HG03457 (cell line): ENCODE data around the gene MMEL1.
A peak's percentile ranks its signal among the peaks of the same experiment; 100 is the strongest.

ENCODE experiments used
- ATAC-seq: cut with Tn5 transposase; IDR thresholded peaks from one replicate; pipeline ENCODE4 v1.9.1; 2021; ENCODE audit warnings: moderate number of reproducible peaks; ENCODE audit not compliant: unreplicated experiment

MMEL1 gene

GRCh38 chr1:2545754-2546514 is 86.9 kb downstream of the MMEL1 start:
- peak; percentile 27 for ATAC-seq

GRCh38 chr1:2544875-2545640 is 87.8 kb downstream of the MMEL1 start:
- ATAC-seq: no peak

GRCh38 chr1:2544093-2544874 is 88.5 kb downstream of the MMEL1 start:
- ATAC-seq: no peak

DNA sequence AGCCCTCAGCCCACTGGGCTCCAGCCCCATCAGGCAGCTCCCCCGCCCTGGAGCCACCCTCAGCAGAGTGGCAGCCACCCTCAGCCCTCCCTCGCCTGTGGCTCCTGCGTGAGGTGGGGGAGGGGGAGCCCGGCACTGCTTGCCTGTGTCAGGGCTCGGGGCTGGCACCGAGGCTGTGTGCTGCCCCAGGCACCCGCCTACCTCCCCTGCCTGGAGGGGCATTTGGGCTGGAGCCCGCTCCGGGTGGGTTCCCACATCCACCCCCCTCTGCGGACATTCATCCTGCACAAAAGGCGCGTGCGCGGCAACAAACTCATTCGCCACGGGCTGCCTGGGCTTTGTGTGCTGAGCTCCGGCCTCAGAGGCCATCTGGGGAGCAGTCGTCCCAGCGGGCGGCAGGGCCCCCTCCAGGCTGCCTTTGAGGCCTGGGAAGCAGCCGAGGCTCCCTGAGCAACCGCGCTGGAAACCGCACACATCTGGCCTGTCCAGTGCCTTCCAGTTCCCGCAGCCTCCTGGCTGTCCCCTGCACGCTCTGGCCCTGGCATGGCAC is 89.2 kb downstream of the MMEL1 start:
- no peak for ATAC-seq

DNA sequence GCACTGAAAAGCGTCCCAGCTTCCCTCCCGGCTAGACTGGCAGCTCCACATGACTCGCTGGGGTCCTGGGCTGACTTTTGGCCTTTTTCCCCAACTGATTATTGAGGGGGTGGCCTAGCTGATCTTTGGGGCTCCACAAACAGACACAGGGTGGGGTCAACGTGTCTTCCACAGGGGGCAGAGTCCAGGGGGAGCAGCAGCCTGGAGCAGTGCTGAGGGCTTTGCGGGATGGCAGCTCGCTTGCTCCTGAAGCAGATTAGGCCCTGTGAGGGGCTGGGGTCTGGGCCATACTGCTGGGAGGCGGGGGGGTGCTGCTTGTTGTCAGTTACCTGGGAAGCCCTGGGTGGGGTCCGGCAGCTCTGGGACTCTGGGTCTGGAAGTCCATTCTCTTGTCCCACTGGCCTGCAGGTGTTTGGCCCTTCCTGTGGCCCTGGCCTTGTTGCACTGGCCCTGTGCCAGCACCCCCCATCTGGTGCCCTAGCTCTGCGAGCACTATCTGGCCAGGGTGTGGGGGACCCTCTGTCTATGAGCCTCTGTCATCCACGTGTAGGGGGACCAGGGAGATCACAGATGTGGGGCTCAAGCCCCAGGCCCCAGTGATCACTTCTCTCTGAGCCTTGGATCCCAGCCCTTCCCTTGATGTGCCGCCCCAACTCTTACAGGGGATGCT is 90.4 kb downstream of the MMEL1 start:
- ATAC-seq: no peak

DNA sequence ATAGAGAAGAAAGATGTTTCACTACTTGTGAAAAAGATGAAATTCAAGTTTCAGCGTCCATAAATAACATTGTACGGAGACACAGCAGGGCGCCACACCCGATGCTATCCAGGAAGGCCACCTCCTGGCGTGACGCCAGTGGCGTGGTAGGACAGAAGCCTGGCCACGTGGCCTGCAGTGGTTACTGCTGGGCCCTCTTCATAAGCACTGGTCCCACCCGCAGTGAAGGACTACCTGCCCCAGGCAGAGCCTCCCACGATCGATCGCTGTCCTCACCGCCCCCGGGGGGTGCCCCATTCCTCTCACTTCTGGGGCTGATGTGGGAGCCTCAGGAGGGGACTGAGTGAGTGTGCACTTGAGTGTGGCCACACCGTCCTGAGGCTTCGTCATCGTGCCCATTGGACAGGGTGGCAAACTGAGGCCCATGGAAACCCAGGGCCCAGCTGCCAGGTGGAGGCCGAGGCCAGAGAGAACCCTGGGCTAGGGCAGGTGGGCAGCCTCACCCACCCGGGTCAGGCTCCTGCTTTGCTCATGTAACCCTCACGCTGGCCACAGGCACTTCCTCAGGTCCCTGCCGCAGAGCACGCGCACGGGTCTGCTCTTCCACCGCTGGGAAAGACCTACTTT is 91.1 kb downstream of the MMEL1 start:
- no peak for ATAC-seq

DNA sequence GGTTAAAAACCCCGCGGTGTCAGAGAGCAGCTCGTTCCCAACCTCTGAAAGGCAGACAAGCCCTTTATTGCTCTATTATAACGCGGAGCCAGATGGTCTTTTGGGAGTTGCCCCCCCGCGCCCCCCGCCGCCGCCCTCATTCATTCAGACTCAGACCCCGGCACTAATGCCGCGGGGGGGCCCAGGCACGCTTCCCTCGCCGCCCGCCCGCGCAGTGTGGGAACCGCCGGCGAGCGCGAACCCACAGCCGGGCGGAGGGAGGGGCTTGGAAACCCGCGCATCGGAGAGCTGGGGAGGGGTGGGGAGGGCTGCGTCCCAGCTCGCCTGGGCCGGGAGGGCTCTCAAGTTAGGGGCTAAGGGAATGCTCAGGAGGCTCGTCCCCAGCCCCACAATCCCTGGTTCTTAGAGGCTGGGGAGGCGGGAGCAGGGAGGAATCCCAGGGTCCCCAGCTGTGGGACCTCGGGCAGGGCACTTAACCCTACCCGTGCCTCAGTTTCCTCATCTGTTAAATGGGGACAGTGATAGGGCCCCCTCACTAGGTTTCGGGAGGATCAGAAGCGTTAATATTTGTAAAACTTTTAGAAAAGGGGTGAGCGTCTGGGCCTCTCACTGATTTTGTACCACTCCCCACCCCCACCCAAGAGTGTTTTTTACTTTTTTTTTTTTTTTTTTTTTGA is 91.9 kb downstream of the MMEL1 start:
- ATAC-seq: no peak
